NCI-H1092 (cell line): ENCODE results near the gene NCKAP5.

ENCODE experiments used
- DNase-seq: peaks from one replicate; lab custom pipeline; 2025; lab: John Stamatoyannopoulos, UW

Gene NCKAP5

GRCh38 chr2:133333181-133333580 is 235.1 kb downstream of the NCKAP5 start:
- no peak for DNase-seq

- DNase-seq: no peak
Observed at GRCh38 chr2:133331436-133331835, 236.8 kb downstream of the NCKAP5 start.

- no peak for DNase-seq
Observed at GRCh38 chr2:133326652-133327397, 241.4 kb downstream of the NCKAP5 start.

- DNase-seq: no peak
Observed at GRCh38 chr2:133324150-133324561, 244.1 kb downstream of the NCKAP5 start.

GRCh38 chr2:133322909-133323308 is 245.4 kb downstream of the NCKAP5 start:
- no peak for DNase-seq

GRCh38 chr2:133317178-133317577 is 251.1 kb downstream of the NCKAP5 start:
- no peak for DNase-seq

- no peak for DNase-seq
Observed at GRCh38 chr2:133316557-133316956, 251.7 kb downstream of the NCKAP5 start.

GRCh38 chr2:133315280-133315679 is 253.0 kb downstream of the NCKAP5 start:
- DNase-seq: no peak

GRCh38 chr2:133314795-133315194 is 253.5 kb downstream of the NCKAP5 start:
- DNase-seq: no peak

- no peak for DNase-seq
Observed at GRCh38 chr2:133312038-133312729, 256.1 kb downstream of the NCKAP5 start.

- no peak for DNase-seq
Observed at GRCh38 chr2:133306236-133306635, 262.0 kb downstream of the NCKAP5 start.

GRCh38 chr2:133304344-133304743 is 263.9 kb downstream of the NCKAP5 start:
- DNase-seq: no peak

GRCh38 chr2:133303150-133303549 is 265.1 kb downstream of the NCKAP5 start:
- no peak for DNase-seq

- no peak for DNase-seq
Observed at GRCh38 chr2:133296401-133296800, 271.9 kb downstream of the NCKAP5 start.

GRCh38 chr2:133293544-133294353 is 274.5 kb downstream of the NCKAP5 start:
- no peak for DNase-seq

GRCh38 chr2:133292259-133292658 is 276.0 kb downstream of the NCKAP5 start:
- no peak for DNase-seq

GRCh38 chr2:133287709-133288108 is 280.6 kb downstream of the NCKAP5 start:
- DNase-seq: no peak

GRCh38 chr2:133286326-133286922 is 281.8 kb downstream of the NCKAP5 start:
- no peak for DNase-seq

GRCh38 chr2:133273031-133273430 is 295.2 kb downstream of the NCKAP5 start:
- DNase-seq: no peak

- DNase-seq: no peak
Observed at GRCh38 chr2:133271105-133271504, 297.2 kb downstream of the NCKAP5 start.

GRCh38 chr2:133270550-133270949 is 297.7 kb downstream of the NCKAP5 start:
- no peak for DNase-seq

- no peak for DNase-seq
Observed at GRCh38 chr2:133266926-133267590, 301.2 kb downstream of the NCKAP5 start.
